PFSK-1 (cell line): ENCODE results near the gene EEF2.

Experiments used
- POLR2AphosphoS5 ChIP-seq: IDR thresholded peaks from 2 replicates; pipeline ENCODE4 v1.6.1; 2012; ENCODE audit warnings: low read depth, mild to moderate bottlenecking, control low read depth, low read length, moderate library complexity
- TAF1 ChIP-seq: IDR thresholded peaks from 2 replicates; pipeline ENCODE4 v1.6.1; 2012; ENCODE audit warnings: low read length, control low read depth, borderline replicate concordance; ENCODE audit not compliant: insufficient read depth

GRCh38 chr19:3983936-3984583, 1.2 kb downstream of the EEF2 start:
- no peak; the same call in none of the 2 replicates for TF ChIP-seq POLR2AphosphoS5
- no peak for TF ChIP-seq TAF1
